GM18526 (cell line): Measurements from ENCODE around the gene RPL23.
A peak's percentile ranks its signal among the peaks of the same experiment; 100 is the strongest.

Experiments
- POLR2A ChIP-seq: IDR thresholded peaks from 3 replicates; pipeline ENCODE4 v1.6.1; 2011; ENCODE audit not compliant: insufficient read length; ENCODE audit errors: extremely low read depth

Gene RPL23

DNA sequence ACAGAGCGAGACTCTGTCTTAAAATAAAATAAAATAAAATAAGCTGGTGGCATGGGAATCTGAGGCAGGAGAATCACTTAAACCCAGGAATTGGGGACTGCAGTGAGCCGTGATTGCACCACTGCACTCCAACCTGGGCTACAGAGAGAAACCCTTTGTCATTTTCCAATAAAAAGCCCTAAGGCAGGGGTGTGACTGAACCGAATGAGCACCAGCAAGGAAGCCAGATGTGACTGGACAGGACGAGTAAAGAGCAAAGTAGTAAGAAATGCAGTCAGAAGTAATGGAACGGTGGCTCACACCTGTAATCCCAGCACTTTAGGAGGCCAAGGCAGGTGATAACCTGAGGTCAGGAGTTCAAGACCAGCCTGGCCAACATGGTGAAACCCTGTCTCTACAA lies 3.8 kb upstream of the RPL23 start:
- TF ChIP-seq POLR2A, result no peak

DNA sequence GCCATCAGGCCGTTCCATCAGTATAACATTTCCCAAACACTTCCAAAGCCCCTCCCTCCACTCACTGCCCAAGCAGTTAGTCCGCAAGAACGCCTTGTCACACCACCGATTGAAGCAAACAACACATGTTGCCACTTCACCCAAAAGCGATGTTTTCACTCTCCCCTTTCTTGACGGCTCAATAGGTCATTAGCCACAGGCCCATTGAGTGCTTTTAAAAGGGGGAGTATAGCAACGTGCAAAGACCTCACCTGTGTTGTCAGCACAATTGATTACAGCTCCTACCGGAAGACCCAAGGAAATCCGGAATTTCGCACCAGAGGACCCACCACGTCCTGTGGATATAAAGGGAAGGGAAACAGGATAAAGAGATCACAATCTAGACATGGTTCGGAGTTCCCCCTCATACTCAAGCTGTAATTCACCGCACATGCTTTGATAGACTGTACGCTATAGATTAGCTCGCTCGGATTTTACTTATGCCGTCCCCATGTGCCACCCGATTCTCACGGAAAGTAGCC lies 690 bp downstream of the RPL23 start:
- TF ChIP-seq POLR2A, result no peak

DNA sequence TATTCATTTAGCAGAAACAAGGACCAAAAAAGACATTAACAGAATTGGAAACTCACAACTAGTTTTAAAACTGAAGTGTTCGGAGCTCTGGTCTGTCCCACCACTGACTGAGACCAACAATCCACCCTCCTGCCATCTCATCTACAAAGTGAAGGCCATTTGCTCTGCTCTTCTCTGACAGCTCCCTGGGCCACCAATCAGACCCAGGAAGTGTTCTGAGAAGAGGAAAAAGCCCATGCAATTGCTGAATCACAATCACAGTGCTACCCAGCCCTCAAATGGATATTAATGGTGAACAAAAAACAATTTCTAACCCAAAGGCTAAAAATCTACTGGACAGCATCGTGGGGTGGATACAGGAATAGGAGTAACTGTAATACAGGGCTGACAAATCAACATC lies 2.1 kb downstream of the RPL23 start:
- no peak for TF ChIP-seq POLR2A

DNA sequence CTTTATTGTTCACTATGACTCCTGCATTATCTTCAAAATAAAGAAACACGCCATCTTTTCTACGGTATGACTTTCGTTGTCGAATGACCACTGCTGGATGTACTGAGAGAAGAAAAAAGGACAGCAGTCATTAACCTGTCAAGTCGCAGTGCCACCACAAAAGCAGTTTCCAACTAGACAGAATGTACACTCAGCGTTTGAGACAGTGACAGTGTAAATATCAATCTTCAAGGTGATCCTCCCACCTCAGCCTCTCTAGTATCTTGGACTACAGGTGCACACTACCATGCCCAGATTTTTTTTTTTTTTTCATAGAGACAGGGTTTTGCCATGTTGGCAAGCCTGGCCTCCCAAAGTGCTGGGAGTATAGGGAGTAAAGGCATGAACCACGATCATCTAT lies 3.1 kb downstream of the RPL23 start:
- TF ChIP-seq POLR2A, result no peak

DNA sequence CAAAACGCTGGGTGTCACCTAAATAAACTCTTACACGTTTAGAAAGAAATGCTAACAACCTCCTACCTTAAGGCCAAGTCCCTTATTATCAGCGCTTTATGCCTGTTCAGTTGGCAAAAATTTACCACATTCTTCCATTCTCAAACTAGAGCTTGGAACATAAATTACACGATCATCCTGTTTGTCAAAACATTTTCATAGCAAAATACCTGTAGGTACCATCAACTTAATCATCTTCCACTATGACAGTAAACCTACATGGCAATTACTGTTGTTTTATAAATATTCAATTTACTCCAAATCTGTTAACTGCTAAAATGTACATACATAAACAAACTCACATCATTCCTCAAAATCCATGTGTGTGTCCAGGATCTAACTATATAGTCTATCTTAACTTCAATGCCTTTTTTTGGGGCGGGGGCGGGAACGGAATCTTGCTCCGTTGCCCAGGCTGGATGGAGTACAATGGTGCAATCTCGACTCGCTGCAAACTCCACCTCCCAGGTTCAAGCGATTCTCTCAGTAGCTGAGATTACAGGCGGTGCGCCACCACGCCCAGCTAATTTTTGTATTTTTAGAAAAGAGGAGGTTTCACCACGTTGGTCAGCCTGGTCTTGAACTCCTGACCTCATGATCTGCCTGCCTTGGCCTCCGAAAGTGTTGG lies 4.4 kb downstream of the RPL23 start:
- no peak for TF ChIP-seq POLR2A

DNA sequence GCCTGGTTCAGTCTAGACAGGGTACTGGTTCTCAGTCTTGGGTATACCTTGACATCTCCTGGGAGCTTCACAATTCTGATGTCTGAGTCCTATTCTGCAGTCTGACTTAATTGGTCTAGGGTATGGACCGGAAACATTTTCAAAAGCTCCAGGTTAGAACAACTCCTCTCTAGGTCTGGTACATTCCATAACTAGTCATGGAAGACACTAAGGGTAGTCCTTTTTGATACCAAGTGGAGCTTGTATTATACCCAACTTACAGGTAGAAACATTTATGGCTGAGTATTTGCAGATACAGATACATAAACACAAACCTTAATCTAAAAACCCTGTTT lies 5.0 kb downstream of the RPL23 start:
- TF ChIP-seq POLR2A, result no peak

DNA sequence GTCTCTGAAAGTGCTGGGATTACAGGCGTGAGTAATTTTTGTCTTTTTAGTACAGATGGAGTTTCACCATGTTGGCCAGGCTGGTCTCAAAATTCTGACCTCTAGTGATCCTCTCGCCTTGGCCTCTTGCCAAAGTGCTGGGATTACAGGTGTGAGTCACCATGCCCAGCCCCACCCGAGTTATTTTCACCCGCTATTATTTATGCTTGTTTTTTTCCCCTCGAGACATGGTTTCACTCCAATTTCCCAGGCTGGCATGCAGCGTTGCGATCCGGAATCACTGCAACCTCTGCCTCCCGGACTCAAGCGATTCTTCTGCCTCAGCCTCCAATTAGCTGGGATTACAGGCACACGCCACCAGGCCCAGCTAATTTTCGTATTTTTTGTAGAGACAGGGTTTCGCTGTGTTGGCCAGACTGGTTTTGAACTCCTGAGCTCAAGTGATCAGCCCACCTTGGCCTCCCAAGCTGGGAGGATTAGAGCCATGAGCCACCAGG lies 9.2 kb downstream of the RPL23 start:
- TF ChIP-seq POLR2A, result no peak

DNA sequence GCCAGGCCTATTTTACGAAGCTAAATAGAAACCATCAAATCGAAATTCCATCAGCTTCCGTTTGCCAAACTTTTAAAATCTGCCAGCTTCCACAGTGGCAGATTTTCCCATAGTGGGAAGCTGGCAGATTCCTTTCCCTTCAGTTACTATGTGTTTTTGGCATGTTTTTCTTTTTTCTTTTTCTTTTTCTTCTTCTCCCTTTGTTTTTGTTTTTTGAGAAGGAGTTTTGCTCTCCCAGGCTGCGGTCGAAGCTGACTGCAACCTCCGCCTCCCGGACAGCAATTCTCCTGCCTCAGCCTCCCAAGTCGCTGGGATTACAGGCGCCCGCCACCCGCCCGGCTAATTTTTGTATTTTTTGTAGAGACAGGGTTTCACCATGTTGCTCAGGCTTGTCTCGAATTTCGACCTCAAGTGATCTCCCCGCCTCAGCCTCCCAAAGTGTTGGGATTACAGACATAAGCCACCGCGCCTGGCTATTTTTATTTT lies 27.7 kb downstream of the RPL23 start:
- TF ChIP-seq POLR2A, result no peak

DNA sequence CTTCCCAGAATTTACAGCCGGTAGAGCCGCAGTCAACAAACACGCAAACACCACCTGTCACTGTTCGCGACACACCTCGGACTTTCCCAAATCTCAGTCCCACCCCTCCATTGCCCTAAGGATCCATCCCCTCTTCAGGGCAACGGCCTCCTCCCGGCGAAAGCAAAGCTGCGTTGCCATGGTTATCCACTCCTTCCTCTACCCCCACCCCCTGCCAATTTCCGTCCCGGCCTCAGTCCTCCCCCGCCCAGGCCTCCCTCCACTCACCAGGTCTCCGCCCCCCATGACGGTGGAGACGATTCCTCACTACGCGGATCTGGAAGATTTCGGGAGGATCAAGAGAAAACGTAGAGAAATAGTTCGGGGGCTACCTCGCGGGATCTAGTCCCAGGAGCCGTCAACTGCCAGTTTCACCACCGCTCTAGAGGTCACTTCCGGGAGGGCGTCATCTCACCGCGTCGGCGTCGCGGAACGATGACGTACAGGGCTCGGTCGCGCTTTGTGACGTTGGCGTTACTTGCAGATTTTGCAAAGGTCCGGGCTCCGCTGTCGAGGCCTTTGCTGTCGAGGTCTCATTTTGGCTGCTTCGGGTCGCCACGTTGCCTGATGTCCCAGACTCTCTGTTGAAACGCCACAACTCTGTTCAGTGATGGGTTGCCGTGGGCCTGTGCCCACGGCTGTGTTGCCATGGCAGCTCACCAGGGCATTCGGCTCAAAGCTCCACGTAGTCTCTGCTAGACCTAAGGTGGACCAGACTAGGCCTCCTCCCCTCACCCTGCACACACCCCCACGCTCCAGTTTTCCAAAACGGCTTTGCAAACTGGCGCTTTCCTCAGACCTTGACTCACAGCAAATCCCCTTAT lies 28.4 kb downstream of the RPL23 start, which contains the start of gene CWC25:
TSS of gene CWC25 (minus strand) at position 423 of the 863 bp plus-strand sequence. CDS start at position 285, 138 bp downstream.
- TF ChIP-seq POLR2A, result peak; percentile 83

DNA sequence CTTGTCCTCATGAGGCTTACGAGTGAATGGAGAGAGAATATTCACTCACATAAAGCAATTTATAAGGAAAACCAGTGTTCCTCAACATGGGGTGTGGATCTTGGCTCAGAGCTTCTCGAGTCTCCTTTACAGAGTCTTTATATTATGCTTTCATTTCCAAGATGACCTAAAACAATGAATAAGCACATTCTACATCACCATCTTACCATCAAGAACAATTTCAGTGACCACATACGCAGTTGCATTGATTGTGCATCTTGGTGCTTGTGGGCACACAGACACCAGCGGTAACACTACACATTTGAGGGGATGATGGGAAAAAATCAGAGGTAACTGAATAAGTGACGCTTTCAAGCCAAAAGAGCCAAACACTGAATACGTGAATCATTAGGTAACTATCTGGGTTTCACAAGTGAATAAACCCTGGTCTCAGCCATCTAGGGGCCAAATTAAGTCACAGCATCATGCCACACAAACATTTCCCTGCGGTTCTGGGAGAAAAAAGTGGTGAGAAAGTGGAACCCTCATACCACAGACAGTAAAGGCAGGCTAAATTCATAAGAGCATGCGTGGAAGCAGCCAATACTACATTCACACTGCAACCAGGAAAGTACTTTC lies 37.8 kb downstream of the RPL23 start:
- no peak for TF ChIP-seq POLR2A

DNA sequence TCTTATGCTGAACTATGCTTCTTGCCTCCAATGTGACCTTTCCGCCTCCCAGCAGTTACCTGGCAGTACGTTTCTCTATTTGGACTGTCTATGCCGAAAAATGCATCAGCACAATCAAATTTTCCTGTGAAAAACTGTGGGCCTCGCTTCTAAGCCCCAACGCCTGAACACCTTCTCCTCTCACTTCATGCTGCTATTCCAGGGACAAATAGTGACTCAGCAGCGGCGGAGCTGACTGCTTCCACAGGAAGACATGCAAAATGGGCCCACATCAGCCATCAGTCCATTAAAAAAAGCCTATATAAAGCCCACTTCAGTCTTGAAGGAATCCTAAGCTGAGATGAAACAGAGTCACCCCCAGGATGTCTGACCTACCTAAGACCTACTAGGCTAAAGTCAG lies 43.7 kb downstream of the RPL23 start:
- TF ChIP-seq POLR2A, result no peak

DNA sequence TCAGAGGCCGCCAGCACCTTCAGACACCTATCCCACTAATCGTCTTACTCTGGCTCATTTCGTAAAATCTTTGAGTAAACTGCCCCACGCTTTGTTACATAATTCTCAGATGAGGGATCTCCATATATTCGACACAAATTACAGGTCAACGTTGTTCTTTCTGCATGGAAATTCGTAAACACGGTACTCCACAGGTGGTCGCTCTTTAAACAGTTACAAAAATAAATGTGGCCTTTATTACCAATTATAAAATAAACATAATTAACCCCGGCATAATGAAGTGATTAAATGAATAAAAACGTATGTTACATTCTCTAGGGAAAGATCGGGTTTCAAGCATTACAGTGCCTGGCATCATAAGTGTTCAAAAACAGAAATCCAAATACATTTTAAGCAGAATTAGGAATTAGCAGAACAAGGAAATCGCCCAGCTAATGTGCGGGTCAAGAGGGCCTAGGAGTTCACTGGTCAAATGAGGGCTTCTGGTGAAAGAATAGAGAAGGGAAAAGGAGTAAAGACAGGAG lies 53.2 kb downstream of the RPL23 start:
- no peak for TF ChIP-seq POLR2A

DNA sequence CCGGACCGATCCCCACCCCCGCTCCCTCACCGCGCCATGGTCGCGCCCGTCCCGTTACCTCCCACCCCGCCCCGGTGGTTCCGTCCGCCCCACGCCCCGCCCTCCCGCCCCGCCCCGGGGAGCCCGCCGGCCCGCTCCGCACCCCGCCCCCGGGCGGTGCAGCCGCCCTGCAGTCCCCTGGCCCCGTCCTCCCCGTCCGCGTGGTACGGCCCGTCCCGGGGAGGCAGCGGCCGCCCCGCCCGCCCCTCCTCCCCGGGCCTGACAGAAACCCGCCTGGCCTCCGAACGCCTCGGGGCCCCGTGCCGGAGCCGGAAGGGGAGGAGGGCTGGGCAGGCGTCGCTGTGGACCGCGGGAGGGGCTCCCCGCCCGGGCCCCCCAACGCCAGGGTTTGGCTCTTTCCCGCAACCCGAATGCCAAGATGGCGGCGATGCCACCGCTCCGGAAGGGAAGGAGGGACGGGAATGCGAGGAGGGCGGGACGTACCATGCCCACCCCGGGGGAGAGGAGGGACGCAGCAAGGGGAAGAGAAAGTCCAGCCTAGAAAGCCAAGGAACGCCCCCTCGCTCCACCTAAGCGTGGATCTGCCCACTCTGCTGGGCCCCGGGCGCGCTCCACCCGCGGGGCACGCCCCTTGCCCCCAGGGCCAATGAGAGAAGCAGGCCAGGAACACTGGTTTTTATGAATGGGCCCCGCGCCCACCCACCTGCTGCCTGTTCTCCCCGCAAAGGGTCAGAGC lies 53.9 kb downstream of the RPL23 start, which contains the start of gene PIP4K2B:
TSS of gene PIP4K2B (minus strand) at position 56 of the 736 bp plus-strand sequence. CDS start 132 bp downstream, outside the sequence.
- peak; percentile 55 for TF ChIP-seq POLR2A
